Measurements from ENCODE around the gene RWDD3.

DNA sequence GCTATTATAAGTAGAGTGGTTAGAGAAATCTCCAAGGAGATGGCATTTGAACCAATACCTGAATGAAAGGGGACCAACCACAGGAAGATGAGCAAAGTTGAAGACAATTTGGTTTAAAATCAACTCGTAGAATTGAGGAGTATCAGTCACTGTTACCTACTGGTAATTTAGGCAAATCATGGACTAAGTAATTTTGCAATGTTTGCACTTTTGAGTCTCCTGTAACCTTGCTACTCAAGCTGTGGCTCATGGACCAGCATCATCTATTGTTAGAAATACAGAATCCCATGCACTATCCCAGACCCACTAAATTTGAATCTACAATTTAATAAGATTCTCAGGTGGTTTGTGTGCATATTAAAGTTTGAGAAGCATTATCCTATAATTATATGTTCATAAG lies 21.8 kb downstream of the RWDD3 start:
- TF ChIP-seq, protein P1, sequence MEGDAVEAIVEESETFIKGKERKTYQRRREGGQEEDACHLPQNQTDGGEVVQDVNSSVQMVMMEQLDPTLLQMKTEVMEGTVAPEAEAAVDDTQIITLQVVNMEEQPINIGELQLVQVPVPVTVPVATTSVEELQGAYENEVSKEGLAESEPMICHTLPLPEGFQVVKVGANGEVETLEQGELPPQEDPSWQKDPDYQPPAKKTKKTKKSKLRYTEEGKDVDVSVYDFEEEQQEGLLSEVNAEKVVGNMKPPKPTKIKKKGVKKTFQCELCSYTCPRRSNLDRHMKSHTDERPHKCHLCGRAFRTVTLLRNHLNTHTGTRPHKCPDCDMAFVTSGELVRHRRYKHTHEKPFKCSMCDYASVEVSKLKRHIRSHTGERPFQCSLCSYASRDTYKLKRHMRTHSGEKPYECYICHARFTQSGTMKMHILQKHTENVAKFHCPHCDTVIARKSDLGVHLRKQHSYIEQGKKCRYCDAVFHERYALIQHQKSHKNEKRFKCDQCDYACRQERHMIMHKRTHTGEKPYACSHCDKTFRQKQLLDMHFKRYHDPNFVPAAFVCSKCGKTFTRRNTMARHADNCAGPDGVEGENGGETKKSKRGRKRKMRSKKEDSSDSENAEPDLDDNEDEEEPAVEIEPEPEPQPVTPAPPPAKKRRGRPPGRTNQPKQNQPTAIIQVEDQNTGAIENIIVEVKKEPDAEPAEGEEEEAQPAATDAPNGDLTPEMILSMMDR (IDR thresholded peaks at IDR 0.05), result no peak
- TF ChIP-seq EP300 (IDR thresholded peaks at IDR 0.05) (no peak), POLR2A (IDR thresholded peaks at IDR 0.05; ENCODE audit: low read depth) (no peak)
